GM10847 (cell line): ENCODE results near the gene LCLAT1.

ENCODE experiments used
- POLR2A ChIP-seq: IDR thresholded peaks from 2 replicates; pipeline ENCODE4 v1.6.1; 2011; ENCODE audit not compliant: insufficient read length; ENCODE audit errors: extremely low read depth

LCLAT1 gene

GRCh38 chr2:30510409-30510808 is 63.4 kb downstream of the LCLAT1 start:
- TF ChIP-seq POLR2A = no peak

GRCh38 chr2:30511122-30512083 is 64.4 kb downstream of the LCLAT1 start:
- no peak for TF ChIP-seq POLR2A

- TF ChIP-seq POLR2A = no peak
These were observed 65.3 kb downstream of the LCLAT1 start for GRCh38 chr2:30512243-30512886.

GRCh38 chr2:30514134-30514847 is 67.2 kb downstream of the LCLAT1 start:
- TF ChIP-seq POLR2A = no peak

- no peak for TF ChIP-seq POLR2A
These were observed 67.9 kb downstream of the LCLAT1 start for GRCh38 chr2:30514848-30515435.

- TF ChIP-seq POLR2A = no peak
These were observed 69.1 kb downstream of the LCLAT1 start for GRCh38 chr2:30516166-30516565.

- no peak for TF ChIP-seq POLR2A
These were observed 72.8 kb downstream of the LCLAT1 start for GRCh38 chr2:30519796-30520195.

GRCh38 chr2:30522421-30522820 is 75.4 kb downstream of the LCLAT1 start:
- TF ChIP-seq POLR2A = no peak

GRCh38 chr2:30527411-30527810 is 80.4 kb downstream of the LCLAT1 start:
- no peak for TF ChIP-seq POLR2A

- no peak for TF ChIP-seq POLR2A
These were observed 80.8 kb downstream of the LCLAT1 start for GRCh38 chr2:30527859-30528258.

GRCh38 chr2:30530346-30530745 is 83.3 kb downstream of the LCLAT1 start:
- TF ChIP-seq POLR2A = no peak

GRCh38 chr2:30541680-30542079 is 94.6 kb downstream of the LCLAT1 start:
- TF ChIP-seq POLR2A = no peak

- no peak for TF ChIP-seq POLR2A
These were observed 98.8 kb downstream of the LCLAT1 start for GRCh38 chr2:30545875-30546274.

GRCh38 chr2:30548386-30548785 is 101.3 kb downstream of the LCLAT1 start:
- no peak for TF ChIP-seq POLR2A

GRCh38 chr2:30549096-30549495 is 102.0 kb downstream of the LCLAT1 start:
- no peak for TF ChIP-seq POLR2A

GRCh38 chr2:30559544-30560275 is 112.7 kb downstream of the LCLAT1 start:
- TF ChIP-seq POLR2A = no peak
